HG03103 (cell line): ENCODE data around the gene MEAK7.

ENCODE experiments used
- ATAC-seq: cut with Tn5 transposase; IDR thresholded peaks from one replicate; pipeline ENCODE4 v1.9.1; 2021; ENCODE audit warnings: low read depth; ENCODE audit not compliant: unreplicated experiment

Gene MEAK7

GRCh38 chr16:84513666-84514065 is 9.2 kb upstream of the MEAK7 start:
- ATAC-seq = no peak

GRCh38 chr16:84513123-84513522 is 8.7 kb upstream of the MEAK7 start:
- no peak for ATAC-seq

- ATAC-seq = no peak
These were observed 7.4 kb upstream of the MEAK7 start for GRCh38 chr16:84511831-84512230.

- no peak for ATAC-seq
These were observed 6.8 kb upstream of the MEAK7 start for GRCh38 chr16:84511180-84511800.

GRCh38 chr16:84509032-84509950 is 4.8 kb upstream of the MEAK7 start:
- ATAC-seq = no peak

- ATAC-seq = no peak
These were observed 4.0 kb upstream of the MEAK7 start for GRCh38 chr16:84508502-84508901.

- no peak for ATAC-seq
These were observed 2.8 kb upstream of the MEAK7 start for GRCh38 chr16:84507011-84507982.

GRCh38 chr16:84505249-84506187 is 1.1 kb upstream of the MEAK7 start:
- no peak for ATAC-seq

GRCh38 chr16:84503751-84504395 is 586 bp downstream of the MEAK7 start:
- ATAC-seq = no peak

GRCh38 chr16:84502581-84502980 is 1.9 kb downstream of the MEAK7 start:
- no peak for ATAC-seq

GRCh38 chr16:84502075-84502474 is 2.4 kb downstream of the MEAK7 start:
- no peak for ATAC-seq

GRCh38 chr16:84501077-84501735 is 3.3 kb downstream of the MEAK7 start:
- no peak for ATAC-seq

- ATAC-seq = no peak
These were observed 3.9 kb downstream of the MEAK7 start for GRCh38 chr16:84500531-84500930.

GRCh38 chr16:84499638-84500037 is 4.8 kb downstream of the MEAK7 start:
- ATAC-seq = no peak

GRCh38 chr16:84498859-84499620 is 5.4 kb downstream of the MEAK7 start:
- no peak for ATAC-seq

GRCh38 chr16:84498223-84498610 is 6.2 kb downstream of the MEAK7 start:
- ATAC-seq = no peak

GRCh38 chr16:84497418-84498222 is 6.8 kb downstream of the MEAK7 start:
- no peak for ATAC-seq
